ENCODE data around the gene WWTR1.

GRCh38 chr3:149648525-149648924, 9.3 kb downstream of the WWTR1 start:
- no peak for TF ChIP-seq SIN3A (IDR thresholded peaks at IDR 0.05; ENCODE audit: borderline replicate concordance, insufficient read depth, low read length)
- TF ChIP-seq POLR2AphosphoS5 (IDR thresholded peaks at IDR 0.05; ENCODE audit: low read depth, low read length) = no peak

Measured in PFSK-1 (cell line).